MCF 10A (cell line): ENCODE results near the gene HPCAL1. TPM values are rescaled to one million over a fixed set of nuclear protein-coding genes. Genes with fewer than 3 reads are reported as not detected.

ENCODE experiments used
- BruUV-seq: library from RNA; stranded (reverse); fragments of 400-500 nt; replicated peaks from 2 replicates; lab custom pipeline; 2021; lab: Mats Ljungman, UMichigan
- CTCF ChIA-PET: fragments of 300-600 bp; sonication (Branson Sonifier 250); formaldehyde crosslinking; extraction: SDS; loops from one replicate; lab custom pipeline; 2021; ENCODE audit warnings: antibody characterized with exemption, inconsistent platforms; lab: Yijun Ruan, JAX
- POLR2A ChIA-PET: fragments of 300-600, 350-650 bp; sonication (Branson Sonifier 250); formaldehyde crosslinking; extraction: SDS; loops from one replicate; lab custom pipeline; 2020; ENCODE audit warnings: antibody characterized with exemption, inconsistent platforms; lab: Yijun Ruan, JAX
- DNase-seq: peaks from one replicate; pipeline ENCODE4 v3.0.0-alpha.2; 2018; ENCODE audit not compliant: unreplicated experiment
- H3K27ac Mint-ChIP-seq: one replicate; pipeline ENCODE4 v1.8.0; 2022; ENCODE audit warnings: mild to moderate bottlenecking, low read depth, mixed read lengths; ENCODE audit not compliant: unreplicated experiment
- H3K27me3 Mint-ChIP-seq: one replicate; pipeline ENCODE4 v1.8.0; 2022; ENCODE audit warnings: mixed read lengths; ENCODE audit not compliant: insufficient read depth, unreplicated experiment
- H3K36me3 Mint-ChIP-seq: one replicate; pipeline ENCODE4 v1.8.0; 2022; ENCODE audit warnings: mild to moderate bottlenecking, moderate library complexity, mixed read lengths; ENCODE audit not compliant: insufficient read depth, unreplicated experiment
- H3K4me1 Mint-ChIP-seq: one replicate; pipeline ENCODE4 v1.8.0; 2022; ENCODE audit warnings: mixed read lengths; ENCODE audit not compliant: insufficient read depth, unreplicated experiment
- H3K4me3 Mint-ChIP-seq: one replicate; pipeline ENCODE4 v1.8.0; 2022; ENCODE audit warnings: mild to moderate bottlenecking, moderate library complexity, mixed read lengths; ENCODE audit not compliant: unreplicated experiment
- H3K9me3 Mint-ChIP-seq: one replicate; pipeline ENCODE4 v1.8.0; 2022; ENCODE audit warnings: mixed read lengths; ENCODE audit not compliant: unreplicated experiment
- CTCF ChIP-seq: fragments of 200-600 bp; IDR thresholded peaks from one replicate; pipeline ENCODE4 v1.8.0; 2022; ENCODE audit warnings: antibody characterized with exemption, mild to moderate bottlenecking; ENCODE audit not compliant: unreplicated experiment
- intact Hi-C: fragments of 100-400 bp; cut with micrococcal nuclease; formaldehyde crosslinking; loops from 2 replicates; pipeline ENCODE4 v1.14.1; 2022
- total RNA-seq: library from RNA; stranded (reverse); gene quantifications from 2 replicates; pipeline ENCODE4 v1.2.3, GENCODE V29; 2022

The HPCAL1 gene
- total RNA-seq, 1 experiment from 2014 or later = 144 TPM

DNA sequence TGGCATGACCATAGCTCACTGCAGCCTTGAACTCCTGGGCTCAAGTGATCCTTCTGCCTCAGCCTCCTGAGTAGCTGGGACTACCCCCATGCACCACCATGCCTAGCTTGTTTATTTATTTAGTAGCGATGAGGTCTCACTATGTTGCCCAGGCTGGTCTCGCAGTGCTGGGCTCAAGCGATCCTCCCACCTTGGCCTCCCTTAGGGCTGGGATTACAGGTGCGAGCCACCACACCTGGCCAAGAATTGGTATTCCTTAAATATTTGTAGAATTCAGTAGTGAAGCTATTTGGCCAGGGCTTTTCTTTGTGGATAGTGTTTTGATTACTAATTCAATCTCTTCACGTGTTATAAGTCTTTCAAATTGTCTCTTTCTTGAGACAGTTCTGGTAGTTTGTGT, 89.4 kb downstream of the HPCAL1 start:
- H3K27ac Mint-ChIP-seq = peak overlapping the region; percentile 87
- H3K9me3 Mint-ChIP-seq = no peaks in the 10 kb centered on the region
- no TSS peak for BruUV-seq
- intact Hi-C loops = loop anchor here (5.0 kb wide), 1 partner anchor 90 kb away; the partner anchor contains the start of gene HPCAL1
- H3K4me3 Mint-ChIP-seq = no peak overlapping the region
- DNase-seq = no peak
- ChIA-PET POLR2A (interaction anchor here (0.6 to 6.8 kb wide), 6 partner anchors 9 to 276 kb away, joined by 3 to 80 read pairs (median 8); no protein-coding TSS in a partner anchor), CTCF (interaction anchor here (1.0 to 7.0 kb wide), 3 partner anchors 16 to 138 kb away, joined by 3 to 83 read pairs (median 3); partner anchors contain the start of gene HPCAL1)
- no peaks in the 10 kb centered on the region for H3K27me3 Mint-ChIP-seq
- H3K36me3 Mint-ChIP-seq = peaks cover 16% of the 10 kb centered on the region
- no peak for TF ChIP-seq CTCF
- peaks cover 52% of the 10 kb centered on the region for H3K4me1 Mint-ChIP-seq

- POLR2A ChIA-PET = interaction anchor here (0.6 to 6.8 kb wide), 5 partner anchors 9 to 276 kb away, joined by 3 to 80 read pairs (median 4); no protein-coding TSS in a partner anchor
- Mint-ChIP-seq H3K4me1 (peaks cover 48% of the 10 kb centered on the region), H3K27ac (peak overlapping the region; percentile 71), H3K4me3 (no peak overlapping the region), H3K9me3 (no peaks in the 10 kb centered on the region), H3K36me3 (peaks cover 19% of the 10 kb centered on the region), H3K27me3 (no peaks in the 10 kb centered on the region)
- CTCF ChIA-PET = interaction anchor here (1.0 to 7.0 kb wide), 4 partner anchors 16 to 138 kb away, joined by 3 to 83 read pairs (median 3); partner anchors contain the start of gene HPCAL1
- no peak for DNase-seq
- no TSS peak for BruUV-seq
- intact Hi-C loops = loop anchor here (5.0 kb wide), 1 partner anchor 90 kb away; the partner anchor contains the start of gene HPCAL1
- TF ChIP-seq CTCF = no peak
These were observed 89.8 kb downstream of the HPCAL1 start for GRCh38 chr2:10392548-10392947.

- TF ChIP-seq CTCF = no peak
- Mint-ChIP-seq H3K36me3 (peaks cover 23% of the 10 kb centered on the region), H3K4me3 (peak overlapping the region; percentile 10), H3K4me1 (peaks cover 45% of the 10 kb centered on the region), H3K27ac (peak overlapping the region; percentile 71), H3K9me3 (no peaks in the 10 kb centered on the region), H3K27me3 (no peaks in the 10 kb centered on the region)
- peak; percentile 64 for DNase-seq
- intact Hi-C loops = loop anchor here (5.0 kb wide), 1 partner anchor 91 kb away; the partner anchor contains the start of gene HPCAL1
- POLR2A ChIA-PET = interaction anchor here (0.6 to 6.8 kb wide), 7 partner anchors 11 to 277 kb away, joined by 3 to 80 read pairs (median 4); no protein-coding TSS in a partner anchor
- no TSS peak for BruUV-seq
- CTCF ChIA-PET = interaction anchor here (0.6 to 7.0 kb wide), 8 partner anchors 13 to 139 kb away, joined by 3 to 83 read pairs (median 3); partner anchors contain the start of gene HPCAL1
These were observed 90.4 kb downstream of the HPCAL1 start for GRCh38 chr2:10392951-10393639.

GRCh38 chr2:10393640-10393982, 90.9 kb downstream of the HPCAL1 start:
- intact Hi-C loops = loop anchor here (5.0 kb wide), 1 partner anchor 91 kb away; the partner anchor contains the start of gene HPCAL1
- POLR2A ChIA-PET = interaction anchor here (0.7 to 6.8 kb wide), 5 partner anchors 11 to 104 kb away, joined by 3 to 80 read pairs (median 4); no protein-coding TSS in a partner anchor
- CTCF ChIA-PET = interaction anchor here (0.6 to 7.0 kb wide), 6 partner anchors 14 to 90 kb away, joined by 3 to 83 read pairs (median 3); no protein-coding TSS in a partner anchor
- no peak overlapping the region for H3K4me3 Mint-ChIP-seq
- H3K9me3 Mint-ChIP-seq = no peaks in the 10 kb centered on the region
- BruUV-seq = no TSS peak
- DNase-seq = no peak
- no peak for TF ChIP-seq CTCF
- peak overlapping the region; percentile 71 for H3K27ac Mint-ChIP-seq
- H3K36me3 Mint-ChIP-seq = peaks cover 24% of the 10 kb centered on the region
- no peaks in the 10 kb centered on the region for H3K27me3 Mint-ChIP-seq
- H3K4me1 Mint-ChIP-seq = peaks cover 42% of the 10 kb centered on the region
